ENCODE measurements around the gene OR4D5.

OR4D5 gene

GRCh38 chr11:123901867-123902266 lies 37.5 kb upstream of the OR4D5 start, which contains the start of gene OR8D4:
Gene OR8D4 (plus strand): TSS chr11:123902167. CDS start chr11:123906432, 4,265 bp downstream.
- H3K4me3 ChIP-seq (ENCODE audit: low read length): no peak within 1 kb of the TSS
- no peaks in the 10 kb centered on the region for H3K79me2 ChIP-seq (ENCODE audit: low read length)
- no peaks in the 10 kb centered on the region for H3K36me3 ChIP-seq (replicated peaks; ENCODE audit: insufficient read depth, low read length)
- no peak within 1 kb of the TSS for H3K9ac ChIP-seq (ENCODE audit: low read length)
- no peak for DNase-seq
- H3K9me3 ChIP-seq (replicated peaks; ENCODE audit: insufficient read depth, low read length): no peaks in the 10 kb centered on the region
- H3K27ac ChIP-seq (ENCODE audit: low read length): no peak within 1 kb of the TSS
- H3K9me2 ChIP-seq (replicated peaks; ENCODE audit: insufficient read depth, low read length): no peaks in the 10 kb centered on the region
- peaks cover 36% of the 10 kb centered on the region for H3K27me3 ChIP-seq (replicated peaks; ENCODE audit: insufficient read depth, low read length)
- peaks cover 7% of the 10 kb centered on the region for H3F3A ChIP-seq (ENCODE audit: insufficient read depth, low read length)
- no peaks in the 10 kb centered on the region for H4K20me1 ChIP-seq (ENCODE audit: insufficient read depth, low read length)
- no peak within 1 kb of the TSS for H3K4me2 ChIP-seq (ENCODE audit: low read depth, low read length)
- TF ChIP-seq CTCF (IDR thresholded peaks at IDR 0.05; ENCODE audit: low read length) (no peak), EZH2phosphoT487 (IDR thresholded peaks at IDR 0.05; ENCODE audit: low read length) (no peak), EZH2 (optimal IDR thresholded peaks at IDR 0.05; ENCODE audit: low read depth, low read length) (no peak)
- H2AFZ ChIP-seq (ENCODE audit: low read length): no peak within 1 kb of the TSS
- H3K4me1 ChIP-seq (ENCODE audit: low read length): peaks cover 11% of the 10 kb centered on the region

- peaks cover 50% of the 10 kb centered on the region for H3K27me3 ChIP-seq (replicated peaks; ENCODE audit: insufficient read depth, low read length)
- H3K4me2 ChIP-seq (ENCODE audit: low read depth, low read length): peak overlapping the region; percentile 20; the same call in 1 of the 2 replicates
- H4K20me1 ChIP-seq (ENCODE audit: insufficient read depth, low read length): no peaks in the 10 kb centered on the region
- H3F3A ChIP-seq (ENCODE audit: insufficient read depth, low read length): peaks cover 7% of the 10 kb centered on the region
- H3K4me3 ChIP-seq (ENCODE audit: low read length): no peak overlapping the region
- no peaks in the 10 kb centered on the region for H3K79me2 ChIP-seq (ENCODE audit: low read length)
- peak; percentile 81 for DNase-seq
- no peak overlapping the region for H2AFZ ChIP-seq (ENCODE audit: low read length)
- no peak overlapping the region for H3K9ac ChIP-seq (ENCODE audit: low read length)
- no peak for TF ChIP-seq EZH2phosphoT487 (IDR thresholded peaks at IDR 0.05; ENCODE audit: low read length)
- no peaks in the 10 kb centered on the region for H3K36me3 ChIP-seq (replicated peaks; ENCODE audit: insufficient read depth, low read length)
- H3K27ac ChIP-seq (ENCODE audit: low read length): no peak overlapping the region
- peaks cover 11% of the 10 kb centered on the region for H3K4me1 ChIP-seq (ENCODE audit: low read length)
- H3K9me3 ChIP-seq (replicated peaks; ENCODE audit: insufficient read depth, low read length): no peaks in the 10 kb centered on the region
- H3K9me2 ChIP-seq (replicated peaks; ENCODE audit: insufficient read depth, low read length): no peaks in the 10 kb centered on the region
Observed at GRCh38 chr11:123903932-123904331, 35.5 kb upstream of the OR4D5 start.

DNA sequence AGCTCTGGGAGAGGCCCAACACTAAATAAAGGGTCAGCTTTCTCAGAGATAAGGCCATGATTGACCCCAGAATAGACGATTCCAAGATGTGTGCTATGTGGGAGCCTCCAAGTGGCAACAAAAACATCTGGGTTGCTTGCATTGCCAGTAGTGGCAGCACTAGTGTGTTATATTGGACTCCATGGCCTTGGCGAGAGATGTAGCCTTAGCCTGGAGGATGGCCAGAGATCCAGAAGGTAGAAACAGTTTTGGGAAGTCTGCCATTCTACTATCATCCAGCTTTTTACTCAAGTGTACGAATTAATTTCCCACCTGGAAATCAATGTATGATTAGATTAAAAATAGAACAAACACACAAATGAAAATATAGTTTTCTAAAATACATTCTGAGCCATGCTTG lies 34.5 kb upstream of the OR4D5 start:
- Histone ChIP-seq H3K36me3 (replicated peaks; ENCODE audit: insufficient read depth, low read length) (no peaks in the 10 kb centered on the region), H3K9me3 (replicated peaks; ENCODE audit: insufficient read depth, low read length) (no peaks in the 10 kb centered on the region), H3K9ac (ENCODE audit: low read length) (no peak overlapping the region), H3K4me1 (ENCODE audit: low read length) (peaks cover 11% of the 10 kb centered on the region), H3K27me3 (replicated peaks; ENCODE audit: insufficient read depth, low read length) (peaks cover 50% of the 10 kb centered on the region), H3K27ac (ENCODE audit: low read length) (no peak overlapping the region), H3K79me2 (ENCODE audit: low read length) (no peaks in the 10 kb centered on the region), H3K4me2 (ENCODE audit: low read depth, low read length) (no peak overlapping the region), H3K4me3 (ENCODE audit: low read length) (no peak overlapping the region), H2AFZ (ENCODE audit: low read length) (no peak overlapping the region), H3K9me2 (replicated peaks; ENCODE audit: insufficient read depth, low read length) (no peaks in the 10 kb centered on the region), H4K20me1 (ENCODE audit: insufficient read depth, low read length) (no peaks in the 10 kb centered on the region), H3F3A (ENCODE audit: insufficient read depth, low read length) (peaks cover 7% of the 10 kb centered on the region)
- no peak for DNase-seq
- TF ChIP-seq EZH2phosphoT487 (IDR thresholded peaks at IDR 0.05; ENCODE audit: low read length) (no peak), CTCF (IDR thresholded peaks at IDR 0.05; ENCODE audit: low read length) (no peak), EZH2 (optimal IDR thresholded peaks at IDR 0.05; ENCODE audit: low read depth, low read length) (no peak)

DNA sequence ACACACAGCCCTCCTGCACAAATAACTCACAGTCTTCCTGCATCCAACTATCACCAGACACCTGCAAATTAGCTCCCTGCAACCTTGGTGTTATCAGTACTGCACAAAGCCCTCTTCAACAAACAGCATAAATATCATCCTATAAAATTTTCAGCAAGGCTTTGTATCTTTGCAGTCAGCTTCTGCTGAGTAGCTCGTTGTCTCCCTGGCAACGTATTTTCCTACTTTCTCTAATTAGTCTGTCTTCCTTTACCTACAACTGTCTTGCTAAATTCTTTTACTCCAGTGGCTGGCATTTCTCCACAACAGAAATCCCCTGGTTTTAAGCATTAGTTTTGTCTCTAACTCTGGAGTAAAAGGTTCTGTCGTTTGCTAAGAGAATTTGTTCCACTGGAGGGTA lies 33.6 kb upstream of the OR4D5 start:
- no peaks in the 10 kb centered on the region for H3K79me2 ChIP-seq (ENCODE audit: low read length)

More for the DNA sequence above, 33.6 kb upstream of the OR4D5 start:
- Histone ChIP-seq H3K9me2 (replicated peaks; ENCODE audit: insufficient read depth, low read length) (no peaks in the 10 kb centered on the region), H3K4me3 (ENCODE audit: low read length) (no peak overlapping the region), H4K20me1 (ENCODE audit: insufficient read depth, low read length) (no peaks in the 10 kb centered on the region), H3K9me3 (replicated peaks; ENCODE audit: insufficient read depth, low read length) (no peaks in the 10 kb centered on the region), H3F3A (ENCODE audit: insufficient read depth, low read length) (peaks cover 7% of the 10 kb centered on the region), H3K27me3 (replicated peaks; ENCODE audit: insufficient read depth, low read length) (peaks cover 50% of the 10 kb centered on the region), H3K27ac (ENCODE audit: low read length) (no peak overlapping the region), H2AFZ (ENCODE audit: low read length) (no peak overlapping the region), H3K4me2 (ENCODE audit: low read depth, low read length) (no peak overlapping the region), H3K4me1 (ENCODE audit: low read length) (peaks cover 11% of the 10 kb centered on the region), H3K9ac (ENCODE audit: low read length) (no peak overlapping the region), H3K36me3 (replicated peaks; ENCODE audit: insufficient read depth, low read length) (no peaks in the 10 kb centered on the region)
- no peak for DNase-seq
- TF ChIP-seq EZH2phosphoT487 (IDR thresholded peaks at IDR 0.05; ENCODE audit: low read length) (no peak), EZH2 (optimal IDR thresholded peaks at IDR 0.05; ENCODE audit: low read depth, low read length) (no peak), CTCF (IDR thresholded peaks at IDR 0.05; ENCODE audit: low read length) (no peak)
